GM12875 (cell line): ENCODE measurements around the gene PAFAH1B2.
"Not testable (repeated sequence)": the region's sequence is repeated elsewhere in the genome, so short reads cannot be mapped to it uniquely, and the experiment has no call there.

Source experiments
- H3K4me3 ChIP-seq: one replicate; pipeline ENCODE4 v1.5.1; 2011; ENCODE audit warnings: low read depth, low read length, control low read depth
- TF ChIP-seq, protein P1 (sequence below): IDR thresholded peaks from 2 replicates; pipeline ENCODE4 v1.5.1; 2011; ENCODE audit warnings: low read depth, mild to moderate bottlenecking, control low read depth, inconsistent platforms, low read length, moderate library complexity, borderline replicate concordance; ENCODE audit not compliant: insufficient read depth

PAFAH1B2 gene

GRCh38 chr11:117134431-117134830 lies 9.7 kb upstream of the PAFAH1B2 start:
- TF ChIP-seq, protein P1, sequence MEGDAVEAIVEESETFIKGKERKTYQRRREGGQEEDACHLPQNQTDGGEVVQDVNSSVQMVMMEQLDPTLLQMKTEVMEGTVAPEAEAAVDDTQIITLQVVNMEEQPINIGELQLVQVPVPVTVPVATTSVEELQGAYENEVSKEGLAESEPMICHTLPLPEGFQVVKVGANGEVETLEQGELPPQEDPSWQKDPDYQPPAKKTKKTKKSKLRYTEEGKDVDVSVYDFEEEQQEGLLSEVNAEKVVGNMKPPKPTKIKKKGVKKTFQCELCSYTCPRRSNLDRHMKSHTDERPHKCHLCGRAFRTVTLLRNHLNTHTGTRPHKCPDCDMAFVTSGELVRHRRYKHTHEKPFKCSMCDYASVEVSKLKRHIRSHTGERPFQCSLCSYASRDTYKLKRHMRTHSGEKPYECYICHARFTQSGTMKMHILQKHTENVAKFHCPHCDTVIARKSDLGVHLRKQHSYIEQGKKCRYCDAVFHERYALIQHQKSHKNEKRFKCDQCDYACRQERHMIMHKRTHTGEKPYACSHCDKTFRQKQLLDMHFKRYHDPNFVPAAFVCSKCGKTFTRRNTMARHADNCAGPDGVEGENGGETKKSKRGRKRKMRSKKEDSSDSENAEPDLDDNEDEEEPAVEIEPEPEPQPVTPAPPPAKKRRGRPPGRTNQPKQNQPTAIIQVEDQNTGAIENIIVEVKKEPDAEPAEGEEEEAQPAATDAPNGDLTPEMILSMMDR, result no peak
- H3K4me3 ChIP-seq, result no peak overlapping the region

- not testable (repeated sequence) for H3K4me3 ChIP-seq
Observed at GRCh38 chr11:117134979-117135378, 9.1 kb upstream of the PAFAH1B2 start.

- H3K4me3 ChIP-seq, result not testable (repeated sequence)
Observed at GRCh38 chr11:117137223-117138086, 6.6 kb upstream of the PAFAH1B2 start.

DNA sequence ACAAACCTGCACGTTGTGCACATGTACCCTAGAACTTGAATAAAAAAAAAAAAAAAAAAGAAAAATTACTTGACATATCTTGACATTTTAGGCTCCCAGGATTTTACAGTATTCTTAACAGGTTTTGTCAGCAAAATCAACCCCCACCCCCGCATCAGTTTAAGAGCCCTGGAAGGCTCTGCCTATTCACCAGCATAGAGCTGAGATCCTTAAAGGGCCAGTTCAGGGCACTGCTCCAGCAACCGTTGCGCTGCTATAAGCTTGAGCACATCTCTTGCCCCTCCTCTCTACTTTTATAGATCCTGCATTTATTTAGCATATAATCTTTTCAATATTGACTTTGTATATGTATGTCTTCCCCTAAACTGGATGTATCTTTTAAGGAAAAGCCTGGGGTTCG lies 697 bp upstream of the PAFAH1B2 start:
- TF ChIP-seq, protein P1, result no peak

DNA sequence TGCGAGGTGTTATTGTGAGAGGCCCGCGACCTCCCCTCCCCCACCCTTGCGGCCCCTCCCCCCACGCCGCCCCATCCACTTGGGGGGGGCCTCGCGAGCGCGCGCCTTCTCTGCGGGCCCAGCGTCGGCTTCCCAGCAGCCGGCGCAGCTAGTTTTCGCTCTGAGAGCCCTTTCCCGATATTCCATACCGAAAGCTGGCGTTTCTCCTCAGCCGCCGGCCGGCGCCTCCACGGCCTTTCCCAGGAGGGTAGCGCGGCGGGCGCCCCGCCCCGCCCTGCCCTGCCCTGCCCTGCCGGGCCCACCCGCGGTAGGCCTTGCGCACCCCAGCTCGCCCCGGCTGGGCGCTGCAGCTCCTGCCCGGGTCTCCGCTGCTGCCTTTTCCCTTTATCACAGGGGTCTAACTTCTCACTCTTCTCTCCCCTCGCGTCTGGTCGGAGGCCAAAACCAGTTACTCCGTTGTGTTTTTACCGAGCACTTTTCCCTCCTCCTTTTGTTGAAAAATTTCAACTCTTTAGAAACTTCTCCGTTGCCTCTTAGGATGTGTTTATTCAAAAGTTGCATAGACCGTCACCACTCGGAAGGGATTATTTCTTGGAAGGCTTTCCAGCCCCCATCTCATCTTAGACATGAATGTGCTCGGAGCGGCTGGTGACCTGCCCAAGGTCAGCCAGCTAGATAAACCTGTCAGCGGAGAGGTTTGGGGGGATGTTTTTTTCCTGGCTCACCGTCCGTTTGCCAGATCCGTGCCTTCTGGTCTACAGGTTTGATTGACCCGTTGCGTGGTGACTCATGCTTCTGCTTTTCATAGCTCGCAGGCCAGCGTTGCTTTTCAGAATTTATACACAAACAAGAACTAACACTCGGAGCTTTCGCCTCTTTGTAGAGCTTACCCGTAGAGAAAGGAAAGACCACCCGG lies 648 bp downstream of the PAFAH1B2 start:
- TF ChIP-seq, protein P1, result no peak
- peak overlapping the region; percentile 88 for H3K4me3 ChIP-seq

More for the DNA sequence above, 697 bp upstream of the PAFAH1B2 start:
- peak overlapping the region; percentile 88 for H3K4me3 ChIP-seq

- TF ChIP-seq, protein P1, result no peak
- peak overlapping the region; percentile 88 for H3K4me3 ChIP-seq
Observed at GRCh38 chr11:117145393-117145761, 1.3 kb downstream of the PAFAH1B2 start.

DNA sequence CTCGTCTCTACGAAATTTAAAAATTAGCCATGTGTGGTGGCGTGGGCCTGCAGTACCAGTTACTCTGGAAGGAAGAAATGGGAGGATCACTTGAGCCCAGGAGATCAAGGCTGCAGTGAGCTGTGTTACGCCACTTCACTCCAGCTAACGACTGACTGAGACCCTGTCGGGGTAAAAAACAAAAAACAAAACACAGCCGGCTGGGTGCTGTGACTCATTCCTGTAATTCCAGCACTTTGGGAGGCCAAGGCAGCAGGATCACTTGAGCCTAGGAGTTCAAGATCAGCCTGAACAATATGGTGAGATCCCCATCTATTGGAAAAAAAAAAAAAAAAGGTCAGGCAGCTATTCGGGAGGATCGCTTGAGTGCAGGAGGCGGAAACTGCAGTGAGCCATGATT lies 2.4 kb downstream of the PAFAH1B2 start:
- no peak overlapping the region for H3K4me3 ChIP-seq
- TF ChIP-seq, protein P1, result no peak

- TF ChIP-seq, protein P1, result no peak
- no peak overlapping the region for H3K4me3 ChIP-seq
Observed at GRCh38 chr11:117152066-117152465, 8.0 kb downstream of the PAFAH1B2 start.
